ENCODE results near the gene MASP1. TPM values are rescaled to one million over a fixed set of nuclear protein-coding genes. Genes with fewer than 3 reads are reported as not detected.

The MASP1 gene
- total and polyA plus RNA-seq, 4 donors = 0.88 to 6.0 (median 3.2) TPM

- Histone ChIP-seq H3K27ac (ENCODE audit: low read depth in 1 of 2, low read length in 2 of 2) (no peak overlapping the region), H3K36me3 (ENCODE audit: control insufficient read depth in 1 of 2, insufficient read depth in 2 of 2, low read length in 1 of 2) (no peaks in the 10 kb centered on the region), H3K9me3 (ENCODE audit: control insufficient read depth, low read length) (peaks cover 2% of the 10 kb centered on the region), H3K4me3 (ENCODE audit: low read length in 2 of 2) (no peak overlapping the region), H3K27me3 (ENCODE audit: control insufficient read depth in 1 of 2, insufficient read depth in 2 of 2, low read length in 1 of 2) (no peaks in the 10 kb centered on the region), H3K4me1 (ENCODE audit: control insufficient read depth in 1 of 2, insufficient read depth in 2 of 2, low read length in 2 of 2) (peaks cover 2 to 3% of the 10 kb centered on the region in 2 donors)
- intact Hi-C loops (cut with DNase I) = no loop called here
- no peak for ATAC-seq (ENCODE audit: low FRiP score)
- no peak for DNase-seq
- WGBS, 2 donors = 81 to 91% methylated on average over 3 of the region's 3 CpGs
These were observed 26.6 kb downstream of the MASP1 start for GRCh38 chr3:187264911-187265310.

- Histone ChIP-seq H3K27ac (ENCODE audit: low read depth in 1 of 2, low read length in 2 of 2) (no peak overlapping the region), H3K27me3 (ENCODE audit: control insufficient read depth in 1 of 2, insufficient read depth in 2 of 2, low read length in 1 of 2) (no peaks in the 10 kb centered on the region), H3K36me3 (ENCODE audit: control insufficient read depth in 1 of 2, insufficient read depth in 2 of 2, low read length in 1 of 2) (no peaks in the 10 kb centered on the region), H3K4me3 (ENCODE audit: low read length in 2 of 2) (no peak overlapping the region), H3K9me3 (ENCODE audit: control insufficient read depth, low read length) (no peaks in the 10 kb centered on the region), H3K4me1 (ENCODE audit: control insufficient read depth in 1 of 2, insufficient read depth in 2 of 2, low read length in 2 of 2) (peaks cover 2 to 3% of the 10 kb centered on the region in 2 donors)
- DNase-seq = no peak
- ATAC-seq (ENCODE audit: low FRiP score) = peak; percentile 59
- intact Hi-C loops (cut with DNase I) = no loop called here
- WGBS, 2 donors = 6 to 14% methylated on average over 4 of the region's 4 CpGs
These were observed 27.5 kb downstream of the MASP1 start for GRCh38 chr3:187264021-187264420.

GRCh38 chr3:187263270-187263669, 28.3 kb downstream of the MASP1 start:
- H3K27ac ChIP-seq (ENCODE audit: low read depth in 1 of 2, low read length in 2 of 2) = no peak overlapping the region
- intact Hi-C loops (cut with DNase I) = no loop called here
- H3K4me1 ChIP-seq (ENCODE audit: control insufficient read depth in 1 of 2, insufficient read depth in 2 of 2, low read length in 2 of 2) = peaks cover 2 to 3% of the 10 kb centered on the region in 2 donors
- no peak overlapping the region for H3K4me3 ChIP-seq (ENCODE audit: low read length in 2 of 2)
- ATAC-seq (ENCODE audit: low FRiP score) = no peak
- no peaks in the 10 kb centered on the region for H3K27me3 ChIP-seq (ENCODE audit: control insufficient read depth in 1 of 2, insufficient read depth in 2 of 2, low read length in 1 of 2)
- H3K9me3 ChIP-seq (ENCODE audit: control insufficient read depth, low read length) = no peaks in the 10 kb centered on the region
- no peaks in the 10 kb centered on the region for H3K36me3 ChIP-seq (ENCODE audit: control insufficient read depth in 1 of 2, insufficient read depth in 2 of 2, low read length in 1 of 2)
- no peak for DNase-seq

GRCh38 chr3:187262360-187262759, 29.2 kb downstream of the MASP1 start:
- H3K4me3 ChIP-seq (ENCODE audit: low read length in 2 of 2) = no peak overlapping the region
- no peak overlapping the region for H3K27ac ChIP-seq (ENCODE audit: low read depth in 1 of 2, low read length in 2 of 2)
- peaks cover 2 to 3% of the 10 kb centered on the region in 2 donors for H3K4me1 ChIP-seq (ENCODE audit: control insufficient read depth in 1 of 2, insufficient read depth in 2 of 2, low read length in 2 of 2)
- no peaks in the 10 kb centered on the region for H3K27me3 ChIP-seq (ENCODE audit: control insufficient read depth in 1 of 2, insufficient read depth in 2 of 2, low read length in 1 of 2)
- intact Hi-C loops (cut with DNase I) = no loop called here
- H3K36me3 ChIP-seq (ENCODE audit: control insufficient read depth in 1 of 2, insufficient read depth in 2 of 2, low read length in 1 of 2) = no peaks in the 10 kb centered on the region
- ATAC-seq (ENCODE audit: low FRiP score) (no peak), DNase-seq (no peak)
- WGBS, 2 donors = 95 to 97% methylated on average over 6 of the region's 6 CpGs
- no peaks in the 10 kb centered on the region for H3K9me3 ChIP-seq (ENCODE audit: control insufficient read depth, low read length)

- no peak for ATAC-seq (ENCODE audit: low FRiP score)
- Histone ChIP-seq H3K4me3 (ENCODE audit: low read length in 2 of 2) (no peak overlapping the region), H3K36me3 (ENCODE audit: control insufficient read depth in 1 of 2, insufficient read depth in 2 of 2, low read length in 1 of 2) (no peaks in the 10 kb centered on the region), H3K9me3 (ENCODE audit: control insufficient read depth, low read length) (no peaks in the 10 kb centered on the region), H3K4me1 (ENCODE audit: control insufficient read depth in 1 of 2, insufficient read depth in 2 of 2, low read length in 2 of 2) (peaks cover 0 to 3% of the 10 kb centered on the region in 2 donors), H3K27ac (ENCODE audit: low read depth in 1 of 2, low read length in 2 of 2) (no peak overlapping the region), H3K27me3 (ENCODE audit: control insufficient read depth in 1 of 2, insufficient read depth in 2 of 2, low read length in 1 of 2) (no peaks in the 10 kb centered on the region)
- WGBS, 2 donors = 76 to 85% methylated on average over 3 of the region's 3 CpGs
- no peak for DNase-seq
- intact Hi-C loops (cut with DNase I) = no loop called here
These were observed 30.0 kb downstream of the MASP1 start for GRCh38 chr3:187261541-187261969.

- no peak overlapping the region for H3K4me3 ChIP-seq (ENCODE audit: low read length in 2 of 2)
- WGBS, 2 donors = 90 to 93% methylated on average over 2 of the region's 2 CpGs
- intact Hi-C loops (cut with DNase I) = no loop called here
- H3K36me3 ChIP-seq (ENCODE audit: control insufficient read depth in 1 of 2, insufficient read depth in 2 of 2, low read length in 1 of 2) = no peaks in the 10 kb centered on the region
- H3K9me3 ChIP-seq (ENCODE audit: control insufficient read depth, low read length) = no peaks in the 10 kb centered on the region
- DNase-seq (no peak), ATAC-seq (ENCODE audit: low FRiP score) (no peak)
- no peak overlapping the region for H3K27ac ChIP-seq (ENCODE audit: low read depth in 1 of 2, low read length in 2 of 2)
- no peaks in the 10 kb centered on the region for H3K4me1 ChIP-seq (ENCODE audit: control insufficient read depth in 1 of 2, insufficient read depth in 2 of 2, low read length in 2 of 2)
- no peaks in the 10 kb centered on the region for H3K27me3 ChIP-seq (ENCODE audit: control insufficient read depth in 1 of 2, insufficient read depth in 2 of 2, low read length in 1 of 2)
These were observed 32.4 kb downstream of the MASP1 start for GRCh38 chr3:187259171-187259570.

GRCh38 chr3:187257992-187258692, 33.4 kb downstream of the MASP1 start:
- no peak overlapping the region for H3K27ac ChIP-seq (ENCODE audit: low read depth in 1 of 2, low read length in 2 of 2)
- no peak overlapping the region for H3K4me3 ChIP-seq (ENCODE audit: low read length in 2 of 2)
- no peaks in the 10 kb centered on the region for H3K9me3 ChIP-seq (ENCODE audit: control insufficient read depth, low read length)
- no peak for ATAC-seq (ENCODE audit: low FRiP score)
- intact Hi-C loops (cut with DNase I) = no loop called here
- no peak for DNase-seq
- WGBS, 2 donors = 78 to 79% methylated on average over 5 of the region's 5 CpGs
- no peaks in the 10 kb centered on the region for H3K4me1 ChIP-seq (ENCODE audit: control insufficient read depth in 1 of 2, insufficient read depth in 2 of 2, low read length in 2 of 2)
- H3K27me3 ChIP-seq (ENCODE audit: control insufficient read depth in 1 of 2, insufficient read depth in 2 of 2, low read length in 1 of 2) = no peaks in the 10 kb centered on the region
- no peaks in the 10 kb centered on the region for H3K36me3 ChIP-seq (ENCODE audit: control insufficient read depth in 1 of 2, insufficient read depth in 2 of 2, low read length in 1 of 2)

GRCh38 chr3:187257471-187257870, 34.1 kb downstream of the MASP1 start:
- H3K36me3 ChIP-seq (ENCODE audit: control insufficient read depth in 1 of 2, insufficient read depth in 2 of 2, low read length in 1 of 2) = no peaks in the 10 kb centered on the region
- WGBS, 2 donors = 95% methylated on average over 6 of the region's 6 CpGs
- intact Hi-C loops (cut with DNase I) = no loop called here
- DNase-seq (no peak), ATAC-seq (ENCODE audit: low FRiP score) (no peak)
- no peaks in the 10 kb centered on the region for H3K27me3 ChIP-seq (ENCODE audit: control insufficient read depth in 1 of 2, insufficient read depth in 2 of 2, low read length in 1 of 2)
- no peak overlapping the region for H3K27ac ChIP-seq (ENCODE audit: low read depth in 1 of 2, low read length in 2 of 2)
- H3K4me1 ChIP-seq (ENCODE audit: control insufficient read depth in 1 of 2, insufficient read depth in 2 of 2, low read length in 2 of 2) = no peaks in the 10 kb centered on the region
- H3K4me3 ChIP-seq (ENCODE audit: low read length in 2 of 2) = no peak overlapping the region
- no peaks in the 10 kb centered on the region for H3K9me3 ChIP-seq (ENCODE audit: control insufficient read depth, low read length)

GRCh38 chr3:187256051-187256616, 35.4 kb downstream of the MASP1 start:
- H3K27me3 ChIP-seq (ENCODE audit: control insufficient read depth in 1 of 2, insufficient read depth in 2 of 2, low read length in 1 of 2) = no peaks in the 10 kb centered on the region
- no peaks in the 10 kb centered on the region for H3K4me1 ChIP-seq (ENCODE audit: control insufficient read depth in 1 of 2, insufficient read depth in 2 of 2, low read length in 2 of 2)
- WGBS, 2 donors = 92 to 97% methylated on average over 10 of the region's 10 CpGs
- H3K27ac ChIP-seq (ENCODE audit: low read depth in 1 of 2, low read length in 2 of 2) = no peak overlapping the region
- H3K36me3 ChIP-seq (ENCODE audit: control insufficient read depth in 1 of 2, insufficient read depth in 2 of 2, low read length in 1 of 2) = no peaks in the 10 kb centered on the region
- DNase-seq (no peak), ATAC-seq (ENCODE audit: low FRiP score) (no peak)
- H3K4me3 ChIP-seq (ENCODE audit: low read length in 2 of 2) = no peak overlapping the region
- intact Hi-C loops (cut with DNase I) = no loop called here
- no peaks in the 10 kb centered on the region for H3K9me3 ChIP-seq (ENCODE audit: control insufficient read depth, low read length)
